AG08396 (cell line): ENCODE results near the gene INTS15.
"Not testable (repeated sequence)": the region's sequence is repeated elsewhere in the genome, so short reads cannot be mapped to it uniquely, and the experiment has no call there.

Experiments used
- DNase-seq: peaks from one replicate; pipeline ENCODE4 v3.0.0; 2012; ENCODE audit warnings: low spot score, mixed read lengths

Gene INTS15

DNA sequence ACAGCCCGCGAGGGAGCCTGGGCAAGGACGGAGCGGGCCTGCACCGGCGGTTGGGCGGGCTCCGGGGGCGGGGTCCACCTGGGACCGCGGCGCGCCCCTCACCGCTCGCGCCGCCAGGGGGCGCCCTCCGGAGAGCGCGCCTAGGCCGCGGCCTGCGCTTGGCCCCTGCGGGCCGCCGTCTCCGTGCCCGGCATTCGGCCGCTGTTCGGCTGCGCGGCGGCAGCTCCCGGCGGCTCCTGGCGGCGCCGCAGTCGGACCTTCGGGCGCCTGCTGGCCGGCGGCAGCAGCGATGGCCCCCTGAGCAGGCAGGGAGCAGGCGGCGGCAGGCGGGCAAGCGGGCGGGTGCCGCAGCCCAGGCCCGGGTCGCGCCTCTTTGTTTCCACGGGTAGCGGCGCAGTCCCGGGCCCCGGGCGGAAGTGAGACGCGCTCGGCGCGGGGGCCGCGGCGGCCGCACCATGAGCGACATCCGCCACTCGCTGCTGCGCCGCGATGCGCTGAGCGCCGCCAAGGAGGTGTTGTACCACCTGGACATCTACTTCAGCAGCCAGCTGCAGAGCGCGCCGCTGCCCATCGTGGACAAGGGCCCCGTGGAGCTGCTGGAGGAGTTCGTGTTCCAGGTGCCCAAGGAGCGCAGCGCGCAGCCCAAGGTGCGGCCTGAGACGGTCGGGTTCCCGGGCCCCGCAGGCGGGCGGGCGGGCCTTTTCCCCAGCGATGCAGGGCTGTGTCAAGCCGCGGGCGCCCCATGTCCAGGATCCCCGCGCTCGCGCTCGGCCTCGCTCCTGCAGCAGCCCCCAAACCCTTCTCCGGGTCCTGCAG is at the start of gene INTS15:
Gene INTS15, plus strand, starts transcription at position 193 of the 816 bp plus-strand sequence. Its CDS starts 263 bp downstream, at position 456.
- peak; percentile 96 for DNase-seq

DNA sequence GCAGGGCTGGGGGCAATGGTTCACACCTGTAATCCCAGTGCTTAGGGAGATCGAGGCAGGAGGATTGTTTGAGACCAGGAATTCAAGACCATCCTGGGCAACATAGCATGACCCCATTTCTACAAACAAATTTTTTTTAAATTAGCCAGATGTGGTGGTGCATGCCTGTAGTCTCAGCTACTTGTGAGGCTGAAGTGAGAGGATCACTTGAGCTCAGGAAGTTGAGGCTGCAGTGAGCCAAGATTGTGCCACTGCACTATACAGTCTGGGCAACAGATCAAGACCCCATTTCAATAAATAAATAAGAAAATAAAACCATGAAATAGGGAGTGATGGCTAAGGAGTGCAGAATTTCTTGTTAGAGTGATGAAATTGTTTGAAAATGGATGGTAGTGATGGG is 47.5 kb upstream of the INTS15 start:
- no peak for DNase-seq

DNA sequence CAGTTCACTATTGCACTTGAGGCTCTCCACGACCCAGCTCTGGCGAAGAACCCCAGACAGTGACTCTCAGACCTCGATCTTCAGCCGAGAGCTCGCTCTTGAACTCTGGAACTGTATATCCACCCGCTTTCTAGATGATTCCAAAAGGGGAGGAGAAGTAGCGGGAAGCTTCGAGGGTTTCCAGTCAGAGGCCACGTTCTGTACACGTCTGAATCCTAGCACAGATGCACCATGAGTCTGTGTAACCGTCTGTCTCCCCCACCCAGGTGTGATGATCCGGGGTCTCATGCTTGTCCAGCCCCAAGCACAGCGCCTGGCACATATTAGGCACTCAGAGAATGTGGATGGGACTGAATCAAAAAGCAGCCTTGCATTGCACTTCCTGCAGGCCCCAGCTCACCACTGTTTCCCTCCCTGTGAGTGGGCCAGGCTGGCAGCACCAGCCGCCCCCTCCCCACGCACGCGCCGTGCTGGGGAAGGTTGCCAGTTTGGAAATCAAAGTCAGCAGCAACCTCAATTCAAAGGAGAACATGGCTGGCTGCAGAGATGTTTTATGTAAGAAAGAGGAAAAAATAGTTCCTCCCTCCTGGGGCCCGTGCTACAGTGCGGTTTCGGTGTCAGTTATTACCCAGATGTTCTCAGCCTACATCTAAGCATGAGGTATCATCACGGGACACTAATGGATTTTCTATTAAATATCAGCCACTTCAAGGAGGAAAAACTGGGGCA is 44.3 kb upstream of the INTS15 start:
- no peak for DNase-seq

DNA sequence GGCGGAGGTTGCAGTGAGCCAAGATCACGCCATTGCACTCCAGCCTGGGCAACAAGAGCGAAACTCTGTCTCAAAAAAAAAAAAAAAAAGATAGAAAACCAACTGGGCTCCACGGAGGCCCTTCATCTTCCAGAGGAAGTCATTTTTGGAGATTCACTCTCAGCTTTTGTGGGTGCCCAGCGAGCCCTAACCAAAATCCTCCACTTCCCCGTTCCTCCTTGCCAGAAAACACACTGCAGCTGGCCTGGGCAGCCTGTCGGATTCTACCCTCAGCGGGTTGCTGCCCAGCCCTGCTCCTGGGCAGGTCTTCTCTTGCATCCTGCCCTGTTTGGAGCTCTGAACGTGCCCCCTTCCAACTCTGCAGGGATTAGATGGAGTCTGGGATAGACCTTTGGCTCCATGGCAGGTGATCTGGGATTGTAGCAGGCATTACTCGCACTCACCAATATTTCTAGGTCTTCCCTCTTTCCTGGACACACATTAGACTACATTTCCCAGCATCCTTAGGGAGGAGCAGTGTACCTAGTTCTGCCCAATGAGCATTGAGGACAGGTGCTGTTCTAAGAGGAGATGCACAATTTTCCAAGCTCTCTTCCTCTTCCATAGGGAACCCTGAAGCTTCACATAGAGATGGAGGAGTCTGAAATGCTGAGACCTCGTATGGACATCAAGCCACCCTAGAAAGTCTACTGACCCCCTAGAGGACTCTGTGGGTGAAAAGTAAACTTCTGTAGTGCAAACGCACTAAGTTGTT is 43.1 kb upstream of the INTS15 start:
- DNase-seq: no peak

DNA sequence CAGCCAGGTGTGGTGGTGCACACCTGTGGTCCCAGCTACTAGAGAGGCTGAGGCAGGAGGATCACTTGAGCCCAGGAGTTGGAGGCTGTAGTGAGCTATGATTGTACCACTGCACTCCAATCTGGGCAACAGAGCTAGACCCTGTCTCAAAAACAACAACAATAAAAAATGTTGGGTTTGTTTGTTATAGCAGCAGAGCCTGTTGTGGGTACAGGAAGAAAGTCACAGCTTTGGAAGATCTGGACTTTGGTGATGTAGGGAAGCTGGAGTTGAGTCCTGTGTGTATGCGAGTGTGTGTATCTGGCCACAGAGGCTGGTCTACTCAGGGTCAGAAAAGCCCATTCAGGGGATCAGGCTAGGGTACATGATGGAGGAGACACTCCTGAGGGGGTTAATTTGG is 42.4 kb upstream of the INTS15 start:
- no peak for DNase-seq

DNA sequence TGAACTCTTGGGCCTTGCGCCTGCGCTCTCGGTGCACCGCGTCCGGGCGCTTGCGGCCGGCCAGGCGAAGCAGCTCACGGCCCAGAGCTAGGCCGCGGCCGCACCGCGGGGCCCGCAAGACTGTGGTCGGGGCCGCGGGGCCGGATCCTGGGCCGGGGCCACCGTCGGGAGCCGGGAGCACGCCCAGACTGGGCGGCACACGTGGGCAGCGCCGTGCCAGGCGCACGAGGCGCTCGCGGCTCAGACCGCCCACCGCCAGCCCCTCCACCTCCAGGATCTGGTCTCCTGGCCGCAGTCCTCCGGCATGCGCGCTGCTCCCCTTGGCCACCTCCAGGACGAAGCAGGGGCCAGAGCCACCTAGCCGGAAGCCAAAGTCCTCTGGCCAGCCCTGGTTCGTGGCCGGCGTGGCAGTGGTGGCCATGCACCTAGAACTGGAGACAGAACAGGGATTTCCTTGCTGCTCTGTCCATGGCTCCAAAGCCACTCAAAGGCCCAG is 38.8 kb upstream of the INTS15 start, which contains the start of gene GRID2IP:
Gene GRID2IP, minus strand, starts transcription at position 446 of the 496 bp plus-strand sequence. Its CDS starts 25 bp downstream, at position 421.
- no peak for DNase-seq

DNA sequence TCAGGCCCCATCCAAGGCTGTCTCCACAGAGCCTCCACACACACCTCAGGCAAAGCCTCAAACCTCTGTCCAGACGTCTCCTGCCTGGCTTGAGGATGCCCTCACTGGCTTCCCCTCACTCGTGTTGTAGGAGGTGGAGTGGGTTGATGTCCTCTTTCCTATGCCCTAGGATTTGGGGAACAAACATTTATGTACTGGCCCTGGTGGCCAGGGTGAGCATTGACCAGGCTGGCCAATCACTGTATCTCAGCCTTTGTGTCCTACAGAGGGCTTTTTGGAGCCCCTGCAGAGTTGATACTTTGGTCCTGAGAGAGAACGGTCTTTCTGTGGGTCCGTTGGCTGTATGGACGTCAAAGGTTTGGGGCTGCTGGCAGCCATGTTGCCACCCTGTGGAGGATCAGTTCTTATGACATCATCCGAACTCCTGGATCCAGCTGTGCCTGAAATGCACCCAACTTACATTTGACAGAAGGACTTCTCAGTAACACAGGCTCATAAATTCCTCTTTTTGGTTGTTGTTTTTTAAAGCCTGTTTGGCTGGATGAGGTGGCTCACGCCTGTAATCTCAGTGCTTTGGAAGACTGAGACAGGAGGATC is 36.3 kb upstream of the INTS15 start:
- DNase-seq: no peak

DNA sequence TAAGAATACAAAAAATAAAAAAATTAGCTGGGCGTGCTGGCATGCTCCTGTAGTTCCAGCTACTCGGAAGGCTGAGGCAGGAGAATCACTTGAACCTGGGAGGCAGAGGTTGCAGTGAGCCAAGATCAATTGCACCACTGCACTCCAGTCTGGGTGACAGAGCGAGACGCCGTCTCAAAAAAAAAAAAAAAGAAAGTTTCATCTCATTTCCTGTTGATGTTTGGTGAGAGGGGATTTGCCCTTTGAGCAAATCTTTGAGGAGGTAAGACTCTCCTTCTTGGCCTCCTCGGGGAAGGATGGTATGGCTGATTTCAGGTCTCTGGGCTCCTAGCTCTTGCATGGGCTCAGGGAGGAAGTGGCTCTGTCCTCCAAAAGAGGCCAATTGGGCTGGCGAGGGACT is 35.0 kb upstream of the INTS15 start:
- DNase-seq: no peak

DNA sequence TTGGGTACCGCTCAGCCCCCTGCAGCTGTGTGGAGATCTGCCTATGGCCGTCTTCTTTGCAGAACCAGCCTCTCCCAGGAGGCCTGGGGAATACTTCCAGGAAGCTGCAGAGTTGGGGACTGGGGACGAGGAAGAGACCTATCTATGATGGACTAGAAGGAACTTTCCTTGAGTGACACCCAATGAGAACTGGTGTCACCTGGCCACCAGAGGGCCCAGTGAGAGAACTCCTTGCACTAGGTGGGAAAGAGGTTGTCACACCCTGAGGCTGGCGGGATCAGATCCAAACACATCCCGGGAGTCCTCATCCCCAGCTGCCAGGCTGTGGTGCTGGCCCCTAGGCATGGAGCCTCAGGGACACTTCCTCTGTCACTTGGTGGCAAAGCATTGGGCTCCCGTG is 33.6 kb upstream of the INTS15 start:
- no peak for DNase-seq

DNA sequence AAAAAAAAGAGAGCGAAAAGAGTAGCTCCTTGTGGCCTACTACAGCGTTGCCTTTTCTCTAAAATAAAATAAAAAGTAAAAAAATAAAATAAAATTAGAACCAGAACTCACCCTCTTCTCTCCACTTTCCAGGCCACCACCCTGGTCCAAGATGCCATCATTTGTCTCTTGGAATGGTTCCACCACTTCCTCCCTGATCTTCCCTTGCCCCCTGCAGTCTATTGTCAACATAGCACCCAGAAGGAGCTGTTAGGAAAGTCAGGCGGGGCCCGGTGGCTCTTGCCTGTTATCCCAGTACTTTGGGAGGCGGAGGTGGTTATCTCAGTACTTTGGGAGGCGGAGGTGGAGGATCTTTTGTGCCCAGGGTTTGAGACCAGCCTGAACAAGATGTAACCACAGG is 31.0 kb upstream of the INTS15 start:
- no peak for DNase-seq

DNA sequence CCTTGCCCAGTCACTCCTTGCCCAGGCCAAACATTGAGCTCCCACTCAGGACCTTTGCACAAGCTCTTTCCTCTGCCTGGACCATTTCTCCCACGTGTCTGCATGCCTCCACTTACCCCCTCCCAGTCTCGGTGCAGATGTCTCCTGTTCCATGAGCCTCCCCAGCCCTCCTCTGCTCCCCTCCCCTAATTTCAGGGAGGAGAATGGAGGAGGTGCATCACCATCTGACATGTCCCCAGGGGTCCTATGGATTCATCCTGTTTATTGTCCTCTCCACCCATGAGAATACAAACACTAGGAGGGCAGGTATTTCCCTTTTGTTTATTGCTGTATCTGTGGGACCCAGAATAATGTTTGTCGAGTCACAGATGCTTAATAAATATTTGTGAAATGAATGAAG is 29.9 kb upstream of the INTS15 start:
- DNase-seq: no peak

DNA sequence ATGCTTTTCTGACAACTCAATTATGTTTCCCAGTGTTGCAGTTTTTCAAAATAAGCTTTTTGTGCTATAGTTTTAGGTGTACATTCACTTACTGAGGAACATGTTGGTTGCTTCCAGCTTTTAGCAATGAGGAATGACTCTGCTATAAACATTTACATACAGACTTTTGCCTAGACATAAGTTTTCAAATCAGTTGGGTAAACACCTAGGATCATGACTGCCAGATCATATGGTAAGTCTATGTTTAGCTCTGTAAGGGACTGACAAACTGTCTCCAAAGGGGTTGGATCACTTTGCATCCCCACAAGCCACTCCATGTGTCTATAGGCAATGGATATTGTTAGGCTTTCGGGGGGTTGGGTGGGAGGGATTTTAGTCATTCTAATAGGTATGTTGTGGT is 27.7 kb upstream of the INTS15 start:
- no peak for DNase-seq

DNA sequence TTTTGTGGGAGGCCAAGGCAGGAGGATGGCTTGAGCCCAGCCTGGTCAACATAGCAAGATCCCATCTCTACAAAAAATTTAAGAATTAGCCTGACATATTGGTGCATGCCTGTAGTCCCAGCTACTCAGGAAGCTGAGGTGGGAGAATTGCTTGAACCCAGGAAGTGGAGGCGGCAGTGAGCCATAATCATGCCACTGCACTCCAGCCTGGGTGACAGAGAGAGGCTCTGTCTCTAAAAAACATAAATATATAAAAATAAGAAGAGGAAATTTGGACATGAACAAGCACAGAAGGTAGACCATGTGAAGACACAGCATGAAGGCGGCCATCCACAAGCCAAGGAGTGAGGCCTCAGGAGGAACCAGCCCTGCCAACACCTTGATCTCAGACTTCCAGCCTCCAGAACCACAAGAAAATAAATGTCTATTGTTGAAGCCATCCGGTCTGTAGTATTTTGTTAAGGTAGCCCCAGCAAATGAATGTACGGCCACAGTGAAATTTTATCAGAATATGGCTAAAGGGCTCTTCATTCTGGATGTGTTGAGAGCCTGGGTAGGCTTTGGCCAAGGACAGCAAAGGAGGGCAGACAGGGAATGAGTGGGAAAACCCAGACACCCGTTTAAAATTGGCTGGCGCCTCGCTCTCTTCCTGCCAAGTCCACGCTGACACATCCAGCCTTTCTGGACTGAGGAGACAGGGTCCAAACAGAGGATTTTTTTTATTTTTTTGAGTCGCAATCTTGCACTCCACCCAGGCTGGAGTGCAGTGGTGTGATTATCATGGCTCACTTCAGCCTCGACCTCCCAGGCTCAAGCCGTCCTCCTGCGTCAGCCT is 25.7 kb upstream of the INTS15 start:
- no peak for DNase-seq

DNA sequence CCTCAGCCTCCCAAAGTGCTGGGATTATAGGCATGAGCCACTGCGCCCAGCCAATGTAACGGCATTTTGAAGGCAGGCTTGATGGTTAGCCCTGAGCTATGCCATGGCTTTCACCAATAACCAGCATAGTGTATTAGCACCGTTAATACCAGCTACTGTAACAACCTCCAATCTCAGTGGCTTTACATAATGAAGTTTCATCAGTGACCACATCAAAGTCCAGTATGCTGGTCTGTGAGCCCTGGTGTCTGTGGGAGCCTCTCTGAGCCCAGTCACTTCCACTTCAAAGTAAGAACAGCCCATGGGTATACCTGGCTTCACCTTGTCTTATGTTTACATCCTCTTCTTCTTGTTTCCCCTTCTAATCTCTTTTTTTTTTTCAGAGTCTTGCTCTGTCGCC is 24.2 kb upstream of the INTS15 start:
- DNase-seq: no peak

DNA sequence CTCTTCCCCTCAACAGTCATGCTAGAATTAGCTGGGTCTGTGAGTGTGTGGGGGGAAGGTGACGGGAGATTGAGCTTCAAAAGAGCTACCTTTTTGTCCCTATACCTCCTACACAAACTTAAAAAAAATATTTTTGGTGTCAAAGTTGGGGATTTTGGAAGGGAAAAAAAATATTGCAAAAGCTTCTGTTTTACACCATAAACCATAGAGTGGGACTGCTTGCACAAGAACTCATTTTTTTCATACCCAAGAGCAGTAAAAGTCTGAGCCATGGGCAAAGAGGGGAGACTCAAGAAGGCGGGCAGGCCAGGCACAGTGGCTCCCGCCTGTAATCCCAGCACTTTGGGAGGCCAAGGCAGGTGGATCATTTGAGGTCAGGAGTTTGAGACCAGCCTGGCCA is 21.9 kb upstream of the INTS15 start:
- DNase-seq: no peak

DNA sequence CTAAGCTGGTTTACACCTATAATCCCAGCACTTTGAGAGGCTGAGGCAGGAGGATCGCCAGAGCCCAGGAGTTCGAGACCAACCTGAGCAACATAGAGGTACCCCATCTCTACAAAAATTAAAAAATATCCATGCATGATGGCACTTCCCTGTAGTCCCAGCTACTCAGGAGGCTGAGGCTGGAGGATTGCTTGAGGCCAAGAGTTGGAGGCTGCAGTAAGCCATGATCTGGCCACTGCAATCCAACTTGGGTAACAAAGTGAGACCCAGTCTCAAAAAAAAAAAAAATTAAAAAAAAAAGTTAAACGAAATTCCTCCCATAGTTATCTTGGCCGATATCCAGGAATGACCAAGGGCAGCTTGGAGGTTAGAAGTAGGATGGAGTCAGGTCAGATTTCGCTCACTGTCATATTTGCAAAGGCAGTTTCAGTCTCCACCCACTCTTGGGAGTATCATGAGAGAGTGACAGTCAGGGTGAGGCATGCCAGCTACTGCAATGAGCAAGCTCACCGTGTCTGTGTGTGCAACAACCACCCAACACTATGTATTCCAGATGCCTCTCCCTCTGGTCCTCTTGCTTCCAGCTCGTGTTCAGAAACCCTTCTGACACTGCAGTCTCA is 18.6 kb upstream of the INTS15 start:
- DNase-seq: no peak

DNA sequence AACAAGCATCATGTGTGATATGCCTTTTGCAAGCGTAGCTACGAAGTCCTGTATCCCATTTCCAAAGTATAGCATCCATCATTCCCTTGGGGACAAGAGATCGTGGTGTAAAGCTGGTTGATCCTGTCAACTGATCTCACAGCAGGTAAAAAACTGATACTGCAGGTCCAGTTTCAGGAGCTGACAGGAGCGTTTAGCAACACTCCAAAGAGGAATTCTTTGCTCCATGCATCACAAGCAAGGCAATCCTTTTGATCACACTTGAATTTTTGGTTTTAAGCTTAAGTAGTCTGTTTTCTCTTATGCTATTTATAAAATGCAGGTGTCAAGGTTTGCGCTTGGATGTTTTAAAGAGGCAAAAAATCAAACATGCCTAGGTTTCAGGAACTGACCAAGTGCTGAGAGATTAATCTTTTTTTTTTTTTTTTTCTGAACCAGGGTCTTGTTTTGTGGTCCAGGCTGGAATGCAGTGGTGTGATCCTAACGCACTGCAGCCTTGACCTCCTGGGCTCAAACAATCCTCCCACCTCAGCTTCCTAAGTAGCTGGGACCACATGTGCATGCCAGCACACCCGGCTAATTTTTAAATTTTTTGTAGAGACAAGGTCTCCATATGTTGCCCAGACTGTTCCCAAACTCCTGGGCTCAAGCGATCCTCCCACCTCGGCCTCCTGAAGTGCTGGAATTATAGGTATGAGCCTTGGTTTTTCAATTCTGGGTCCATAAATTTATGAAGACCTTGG is 14.4 kb upstream of the INTS15 start:
- DNase-seq: no peak

DNA sequence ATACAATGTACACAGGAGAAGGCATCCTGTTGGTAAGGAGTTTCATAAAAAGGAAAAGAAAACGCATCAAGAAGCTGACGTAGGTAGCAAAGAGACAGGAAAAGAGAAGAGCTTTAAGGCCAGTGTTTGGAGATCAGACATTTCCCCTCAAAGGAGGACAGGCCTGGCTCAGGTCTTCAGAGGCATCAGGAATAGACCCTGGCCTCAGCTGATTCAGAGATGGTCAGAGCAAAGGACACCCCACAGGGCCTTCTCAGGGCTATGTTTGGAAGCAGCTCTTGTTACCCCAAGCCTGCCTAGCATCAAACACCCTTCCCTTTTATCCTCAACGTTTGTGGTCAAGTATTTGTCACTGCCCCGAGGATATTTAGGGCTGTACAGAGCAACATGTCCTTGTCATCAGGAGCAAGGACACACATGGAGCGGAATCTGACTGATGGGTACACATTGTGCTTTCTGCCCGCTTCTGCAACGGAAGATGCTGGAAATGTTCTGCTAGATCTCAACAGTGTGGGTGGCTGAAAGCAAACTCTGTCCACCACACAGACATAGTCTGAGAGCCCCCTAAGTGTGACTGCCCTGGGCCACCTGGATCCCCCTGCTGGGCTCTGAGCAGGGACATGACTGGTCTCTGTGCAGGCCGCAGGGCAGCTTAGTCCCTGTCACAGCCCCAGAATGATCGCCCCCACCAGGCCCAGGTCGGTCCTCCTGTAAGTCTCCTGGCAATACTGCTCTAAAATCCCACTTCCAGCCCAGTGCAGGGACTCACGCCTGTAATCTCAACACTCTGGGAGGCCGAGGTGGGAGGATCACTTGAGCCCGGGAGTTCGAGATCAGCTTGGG is 13.6 kb upstream of the INTS15 start:
- DNase-seq: no peak

DNA sequence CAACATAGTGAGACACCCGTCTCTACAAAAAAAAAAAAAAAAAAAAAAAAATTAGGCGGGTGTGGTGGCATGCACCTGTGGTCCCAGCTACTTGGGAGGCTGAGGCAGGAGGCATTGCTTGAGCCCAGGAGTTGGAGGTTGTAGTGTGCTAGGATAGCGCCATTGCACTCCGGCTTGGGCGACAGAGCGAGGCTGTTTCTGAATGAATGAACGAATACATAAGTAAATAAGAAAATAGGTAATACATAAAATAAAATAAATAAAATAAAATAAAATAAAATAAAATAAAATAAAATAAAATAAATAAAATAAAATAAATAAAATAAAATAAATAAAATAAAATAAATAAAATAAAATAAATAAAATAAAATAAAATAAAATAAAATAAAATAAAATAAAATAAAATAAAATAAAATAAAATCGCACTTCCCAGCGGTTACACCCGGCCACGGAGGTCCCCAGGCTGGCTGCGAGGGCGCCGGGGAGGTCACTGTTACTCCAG is 12.9 kb upstream of the INTS15 start:
- not testable (repeated sequence) for DNase-seq
